Measurements from ENCODE around the gene CYLD. TPM values are rescaled to one million over a fixed set of nuclear protein-coding genes. Genes with fewer than 3 reads are reported as not detected.
A peak's percentile ranks its signal among the peaks of the same experiment; 100 is the strongest.

The CYLD gene
- total and polyA plus RNA-seq, 12 donors: 17.5 to 78.3 (median 48.7) TPM

- intact Hi-C loops (cut with DNase I): loop anchor here (10.0 kb wide), 2 partner anchors 107 to 777 kb away; partner anchors contain the start of genes CNEP1R1 (in 1 of the 2) and NOD2 (in 1 of the 2)
- WGBS, 4 donors: 92 to 96% (median 96%) methylated on average over 6 of the region's 6 CpGs
- H3K9me3 ChIP-seq (replicated peaks in 1 of 3): no peaks in the 10 kb centered on the region
- no peak for DNase-seq
- TF ChIP-seq CTCF (IDR thresholded peaks at IDR 0.05) (no peak), POLR2A (IDR thresholded peaks at IDR 0.05) (no peak)
- no peak overlapping the region for H3K27ac ChIP-seq
- peaks cover 0 to 6% of the 10 kb centered on the region in 2 donors for H3K36me3 ChIP-seq (replicated peaks in 1 of 2)
- no peak overlapping the region for H3K4me3 ChIP-seq
- peaks cover 0 to 4% of the 10 kb centered on the region in 2 donors for H3K4me1 ChIP-seq (replicated peaks in 1 of 2)
- no peaks in the 10 kb centered on the region for H3K27me3 ChIP-seq
These were observed 60.1 kb downstream of the CYLD start for GRCh38 chr16:50802000-50802399.

GRCh38 chr16:50802961-50803360, 61.1 kb downstream of the CYLD start:
- H3K9me3 ChIP-seq (replicated peaks in 1 of 3): no peaks in the 10 kb centered on the region
- H3K36me3 ChIP-seq (replicated peaks in 1 of 2): peaks cover 0 to 6% of the 10 kb centered on the region in 2 donors
- peaks cover 0 to 4% of the 10 kb centered on the region in 2 donors for H3K4me1 ChIP-seq (replicated peaks in 1 of 2)
- WGBS, 4 donors: 78 to 90% (median 87%) methylated on average over 8 of the region's 8 CpGs
- intact Hi-C loops (cut with DNase I): loop anchor here (10.0 kb wide), 2 partner anchors 108 to 778 kb away; partner anchors contain the start of genes CNEP1R1 (in 1 of the 2) and NOD2 (in 1 of the 2)
- H3K27ac ChIP-seq: no peak overlapping the region
- no peak for DNase-seq
- no peak for TF ChIP-seq CTCF (IDR thresholded peaks at IDR 0.05)
- no peak for TF ChIP-seq POLR2A (IDR thresholded peaks at IDR 0.05)
- H3K27me3 ChIP-seq: no peaks in the 10 kb centered on the region
- H3K4me3 ChIP-seq: no peak overlapping the region

- intact Hi-C loops (cut with DNase I): loop anchor here (10.0 kb wide), 2 partner anchors 110 to 780 kb away; partner anchors contain the start of genes CNEP1R1 (in 1 of the 2) and NOD2 (in 1 of the 2)
- Histone ChIP-seq H3K9me3 (replicated peaks in 1 of 3) (no peaks in the 10 kb centered on the region), H3K4me1 (replicated peaks in 1 of 2) (peaks cover 0 to 4% of the 10 kb centered on the region in 2 donors), H3K27me3 (no peaks in the 10 kb centered on the region), H3K36me3 (replicated peaks in 1 of 2) (no peaks in the 10 kb centered on the region), H3K27ac (no peak overlapping the region), H3K4me3 (no peak overlapping the region)
- 70 to 87% (median 84%) methylated on average over 9 to 10 of the region's 10 CpGs for WGBS, 4 donors
- no peak for DNase-seq
- TF ChIP-seq CTCF (IDR thresholded peaks at IDR 0.05) (no peak), POLR2A (IDR thresholded peaks at IDR 0.05) (no peak)
These were observed 62.5 kb downstream of the CYLD start for GRCh38 chr16:50804290-50804907.

GRCh38 chr16:50806099-50807062, 64.5 kb downstream of the CYLD start:
- 11 to 17% (median 12%) methylated on average over 24 to 26 of the region's 26 CpGs for WGBS, 4 donors
- H3K4me1 ChIP-seq (replicated peaks in 1 of 2): peaks cover 0 to 4% of the 10 kb centered on the region in 2 donors
- H3K9me3 ChIP-seq (replicated peaks in 1 of 3): no peaks in the 10 kb centered on the region
- no peaks in the 10 kb centered on the region for H3K27me3 ChIP-seq
- TF ChIP-seq CTCF (IDR thresholded peaks at IDR 0.05) (peak; percentile 83 to 98 (median 96)), POLR2A (IDR thresholded peaks at IDR 0.05) (no peak)
- H3K36me3 ChIP-seq (replicated peaks in 1 of 2): no peaks in the 10 kb centered on the region
- peak; percentile 82 to 93 (median 89) for DNase-seq
- H3K4me3 ChIP-seq: peak overlapping the region in 1 of 4 donors; percentile 46
- intact Hi-C loops (cut with DNase I): loop anchor here (5.0 to 10.0 kb wide), 3 partner anchors 112 to 782 kb away; partner anchors contain the start of genes CNEP1R1 (in 1 of the 2) and NOD2 (in 1 of the 2)
- H3K27ac ChIP-seq: peak overlapping the region in 1 of 5 donors; percentile 76

Data from adrenal gland (tissue), 12 donors.